Ishikawa (cell line): Measurements from ENCODE around the gene ST6GALNAC6.

Experiments used
- CREB1 ChIP-seq: IDR thresholded peaks from 2 replicates; pipeline ENCODE4 v1.6.1; 2012; ENCODE audit warnings: low read depth
- EP300 ChIP-seq: IDR thresholded peaks from 2 replicates; pipeline ENCODE4 v1.6.1; 2012; ENCODE audit warnings: borderline replicate concordance
- FOXM1 ChIP-seq: IDR thresholded peaks from 2 replicates; pipeline ENCODE4 v1.6.1; 2012; ENCODE audit warnings: low read depth, borderline replicate concordance
- RAD21 ChIP-seq: IDR thresholded peaks from 2 replicates; pipeline ENCODE4 v1.6.1; 2012; ENCODE audit warnings: low read depth
- TAF1 ChIP-seq: IDR thresholded peaks from 2 replicates; pipeline ENCODE4 v1.6.1; 2012; ENCODE audit warnings: low read depth, mild to moderate bottlenecking
- TEAD4 ChIP-seq: IDR thresholded peaks from 2 replicates; pipeline ENCODE4 v1.6.1; 2012
- YY1 ChIP-seq: IDR thresholded peaks from 2 replicates; pipeline ENCODE4 v1.6.1; 2012; ENCODE audit warnings: low read depth
- TF ChIP-seq, protein P1 (sequence below): IDR thresholded peaks from 2 replicates; pipeline ENCODE4 v1.6.1; 2012; ENCODE audit warnings: low read depth, mild to moderate bottlenecking
- TF ChIP-seq, protein P2 (sequence below): IDR thresholded peaks from 2 replicates; pipeline ENCODE4 v1.6.1; 2012
- TF ChIP-seq, protein P3 (sequence below): IDR thresholded peaks from 2 replicates; pipeline ENCODE4 v1.6.1; 2012

DNA sequence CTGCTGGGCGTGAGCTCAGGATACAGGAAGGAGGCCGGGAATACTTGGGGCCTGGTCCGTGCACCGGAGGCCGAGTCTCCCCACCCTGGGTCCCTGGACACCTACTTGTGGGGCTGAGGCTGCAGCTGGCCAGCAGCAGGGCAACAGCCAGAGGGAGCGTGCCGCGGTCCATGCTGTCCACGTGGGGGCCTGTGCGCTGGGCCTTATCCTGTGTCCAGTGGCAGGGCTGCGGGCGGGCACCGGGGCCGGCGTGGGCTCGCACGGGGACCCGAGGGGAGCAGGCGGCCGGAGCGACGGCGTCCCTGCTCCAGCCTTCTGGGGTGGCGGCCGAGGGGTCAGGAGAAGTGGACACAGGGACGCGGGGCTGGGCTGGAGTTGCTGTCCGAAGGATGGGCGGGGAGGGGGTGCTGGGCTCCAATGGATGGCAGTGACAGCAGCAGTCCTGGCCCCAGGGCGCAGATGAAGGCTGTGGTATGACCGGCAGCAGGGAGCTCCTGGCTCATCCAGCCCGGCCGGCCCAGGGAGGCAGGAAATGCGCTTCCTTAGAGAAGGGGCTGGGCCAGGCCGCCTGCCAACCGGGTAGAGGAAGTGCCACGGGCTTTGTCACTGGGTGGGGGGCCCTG is 45.1 kb downstream of the ST6GALNAC6 start, which contains the start of gene ENG:
- TF ChIP-seq CREB1 = no peak
- no peak for TF ChIP-seq FOXM1
- no peak for TF ChIP-seq TAF1
- no peak for TF ChIP-seq YY1
- TF ChIP-seq, protein P1, sequence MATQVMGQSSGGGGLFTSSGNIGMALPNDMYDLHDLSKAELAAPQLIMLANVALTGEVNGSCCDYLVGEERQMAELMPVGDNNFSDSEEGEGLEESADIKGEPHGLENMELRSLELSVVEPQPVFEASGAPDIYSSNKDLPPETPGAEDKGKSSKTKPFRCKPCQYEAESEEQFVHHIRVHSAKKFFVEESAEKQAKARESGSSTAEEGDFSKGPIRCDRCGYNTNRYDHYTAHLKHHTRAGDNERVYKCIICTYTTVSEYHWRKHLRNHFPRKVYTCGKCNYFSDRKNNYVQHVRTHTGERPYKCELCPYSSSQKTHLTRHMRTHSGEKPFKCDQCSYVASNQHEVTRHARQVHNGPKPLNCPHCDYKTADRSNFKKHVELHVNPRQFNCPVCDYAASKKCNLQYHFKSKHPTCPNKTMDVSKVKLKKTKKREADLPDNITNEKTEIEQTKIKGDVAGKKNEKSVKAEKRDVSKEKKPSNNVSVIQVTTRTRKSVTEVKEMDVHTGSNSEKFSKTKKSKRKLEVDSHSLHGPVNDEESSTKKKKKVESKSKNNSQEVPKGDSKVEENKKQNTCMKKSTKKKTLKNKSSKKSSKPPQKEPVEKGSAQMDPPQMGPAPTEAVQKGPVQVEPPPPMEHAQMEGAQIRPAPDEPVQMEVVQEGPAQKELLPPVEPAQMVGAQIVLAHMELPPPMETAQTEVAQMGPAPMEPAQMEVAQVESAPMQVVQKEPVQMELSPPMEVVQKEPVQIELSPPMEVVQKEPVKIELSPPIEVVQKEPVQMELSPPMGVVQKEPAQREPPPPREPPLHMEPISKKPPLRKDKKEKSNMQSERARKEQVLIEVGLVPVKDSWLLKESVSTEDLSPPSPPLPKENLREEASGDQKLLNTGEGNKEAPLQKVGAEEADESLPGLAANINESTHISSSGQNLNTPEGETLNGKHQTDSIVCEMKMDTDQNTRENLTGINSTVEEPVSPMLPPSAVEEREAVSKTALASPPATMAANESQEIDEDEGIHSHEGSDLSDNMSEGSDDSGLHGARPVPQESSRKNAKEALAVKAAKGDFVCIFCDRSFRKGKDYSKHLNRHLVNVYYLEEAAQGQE = no peak
- TF ChIP-seq, protein P2, sequence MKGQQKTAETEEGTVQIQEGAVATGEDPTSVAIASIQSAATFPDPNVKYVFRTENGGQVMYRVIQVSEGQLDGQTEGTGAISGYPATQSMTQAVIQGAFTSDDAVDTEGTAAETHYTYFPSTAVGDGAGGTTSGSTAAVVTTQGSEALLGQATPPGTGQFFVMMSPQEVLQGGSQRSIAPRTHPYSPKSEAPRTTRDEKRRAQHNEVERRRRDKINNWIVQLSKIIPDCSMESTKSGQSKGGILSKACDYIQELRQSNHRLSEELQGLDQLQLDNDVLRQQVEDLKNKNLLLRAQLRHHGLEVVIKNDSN = no peak
- TF ChIP-seq TEAD4 = no peak
- TF ChIP-seq, protein P3, sequence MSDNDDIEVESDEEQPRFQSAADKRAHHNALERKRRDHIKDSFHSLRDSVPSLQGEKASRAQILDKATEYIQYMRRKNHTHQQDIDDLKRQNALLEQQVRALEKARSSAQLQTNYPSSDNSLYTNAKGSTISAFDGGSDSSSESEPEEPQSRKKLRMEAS = no peak
- no peak for TF ChIP-seq RAD21
- no peak for TF ChIP-seq EP300
